HG03378 (cell line): ENCODE data around the gene A3GALT2.
"Not testable (repeated sequence)": the region's sequence is repeated elsewhere in the genome, so short reads cannot be mapped to it uniquely, and the experiment has no call there.

Source experiments
- ATAC-seq: cut with Tn5 transposase; IDR thresholded peaks from one replicate; pipeline ENCODE4 v1.9.1; 2021; ENCODE audit warnings: mild to moderate bottlenecking, moderate library complexity; ENCODE audit not compliant: unreplicated experiment

The A3GALT2 gene

DNA sequence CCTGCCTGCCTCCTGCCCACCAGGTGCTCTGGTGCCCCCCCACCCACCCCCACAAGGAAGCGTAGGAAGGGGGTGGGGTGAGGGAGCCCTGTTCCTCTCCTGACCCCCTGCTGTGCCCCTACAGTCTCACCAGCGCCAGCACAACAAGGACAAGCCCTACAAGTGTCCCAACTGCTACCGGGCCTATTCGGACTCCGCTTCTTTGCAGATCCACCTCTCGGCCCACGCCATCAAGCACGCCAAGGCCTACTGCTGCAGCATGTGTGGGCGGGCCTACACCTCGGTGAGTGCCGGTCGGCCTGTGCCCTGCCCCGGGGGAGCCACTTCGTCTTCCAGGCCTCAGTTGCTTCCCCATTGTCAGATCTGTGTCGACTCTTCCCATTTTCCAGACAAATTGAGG, 25.9 kb downstream of the A3GALT2 start:
- no peak for ATAC-seq

- ATAC-seq = no peak
Observed at GRCh38 chr1:33294071-33295010, 26.6 kb downstream of the A3GALT2 start.

GRCh38 chr1:33292726-33293340, 28.1 kb downstream of the A3GALT2 start:
- ATAC-seq = no peak

- ATAC-seq = not testable (repeated sequence)
Observed at GRCh38 chr1:33290615-33291014, 30.3 kb downstream of the A3GALT2 start.

DNA sequence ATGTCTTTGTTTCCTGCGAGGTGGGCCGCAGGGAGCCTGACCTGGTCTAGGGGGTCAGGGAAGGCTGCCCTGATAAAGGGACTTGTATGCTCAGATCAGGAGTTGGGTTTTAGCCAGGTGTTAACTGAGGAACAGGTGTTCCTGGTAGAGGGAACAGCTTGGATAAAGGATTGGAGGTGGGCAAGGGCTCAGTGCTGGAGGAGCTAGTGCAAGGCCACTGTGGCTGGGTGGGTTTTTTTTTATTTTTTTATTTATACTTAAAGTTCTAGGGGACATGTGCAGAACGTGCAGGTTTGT, 31.1 kb downstream of the A3GALT2 start:
- no peak for ATAC-seq

- no peak for ATAC-seq
Observed at GRCh38 chr1:33288976-33289857, 31.7 kb downstream of the A3GALT2 start.

DNA sequence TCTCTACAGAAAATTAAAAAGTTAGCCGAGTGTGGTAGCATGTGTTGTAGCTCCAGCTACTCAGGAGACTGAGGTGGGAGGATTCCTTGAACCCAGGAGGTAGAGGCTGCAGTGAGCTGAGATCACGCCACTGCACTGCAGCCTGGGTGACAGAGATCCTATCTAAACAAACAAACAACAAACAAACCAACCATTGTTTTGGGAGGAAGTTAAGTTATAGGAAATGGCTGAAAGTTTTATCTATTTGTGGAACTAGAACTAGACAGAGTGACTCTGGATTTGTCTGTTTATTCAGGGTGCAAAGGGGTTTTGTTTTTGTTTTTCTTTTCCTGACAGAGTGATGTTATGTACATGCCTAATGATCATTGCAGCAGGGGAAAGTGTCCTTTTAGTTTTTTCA, 33.6 kb downstream of the A3GALT2 start:
- ATAC-seq = no peak

- ATAC-seq = no peak
Observed at GRCh38 chr1:33286451-33287185, 34.3 kb downstream of the A3GALT2 start.

DNA sequence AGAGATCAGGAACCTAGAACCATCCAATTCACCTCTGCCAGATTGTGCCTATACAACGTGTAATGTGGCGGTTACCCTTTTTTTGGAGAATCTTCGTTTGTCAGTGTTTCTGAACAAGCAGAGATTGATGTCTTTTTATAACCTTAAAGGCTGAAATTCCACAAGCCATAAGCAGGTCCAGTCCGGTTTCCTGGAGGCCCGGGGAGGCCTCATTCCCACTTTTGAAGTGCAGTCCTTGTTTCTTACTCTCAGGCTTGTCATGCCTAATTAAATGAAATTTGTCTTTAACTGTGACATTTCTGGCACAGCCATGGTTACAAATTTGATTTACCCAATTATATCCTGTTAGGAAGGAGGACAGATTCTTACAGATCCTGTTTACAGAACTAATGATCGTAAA, 36.8 kb downstream of the A3GALT2 start:
- ATAC-seq = no peak

DNA sequence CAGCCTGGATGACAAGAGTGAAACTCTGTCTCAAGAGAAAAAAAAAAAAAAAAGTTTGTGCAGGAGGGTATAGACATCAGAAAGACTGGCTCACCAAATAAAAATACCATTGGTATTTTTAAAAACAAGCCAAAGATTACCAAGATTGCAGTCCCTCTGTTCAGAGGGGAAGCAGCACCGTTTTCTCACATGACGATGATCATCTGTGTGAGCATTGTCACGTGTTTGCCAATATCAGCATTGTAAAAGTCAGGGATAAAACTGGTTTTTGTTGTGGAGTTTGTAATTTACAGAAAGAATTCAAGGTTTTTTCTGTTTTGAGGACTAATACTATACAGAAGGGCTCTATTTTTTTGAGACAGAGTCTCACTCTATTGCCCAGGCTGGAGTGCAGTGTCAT, 38.1 kb downstream of the A3GALT2 start:
- ATAC-seq = no peak

- ATAC-seq = no peak
Observed at GRCh38 chr1:33281554-33282303, 39.2 kb downstream of the A3GALT2 start.

GRCh38 chr1:33280091-33280661, 40.7 kb downstream of the A3GALT2 start:
- no peak for ATAC-seq

- no peak for ATAC-seq
Observed at GRCh38 chr1:33277488-33278084, 43.3 kb downstream of the A3GALT2 start.

DNA sequence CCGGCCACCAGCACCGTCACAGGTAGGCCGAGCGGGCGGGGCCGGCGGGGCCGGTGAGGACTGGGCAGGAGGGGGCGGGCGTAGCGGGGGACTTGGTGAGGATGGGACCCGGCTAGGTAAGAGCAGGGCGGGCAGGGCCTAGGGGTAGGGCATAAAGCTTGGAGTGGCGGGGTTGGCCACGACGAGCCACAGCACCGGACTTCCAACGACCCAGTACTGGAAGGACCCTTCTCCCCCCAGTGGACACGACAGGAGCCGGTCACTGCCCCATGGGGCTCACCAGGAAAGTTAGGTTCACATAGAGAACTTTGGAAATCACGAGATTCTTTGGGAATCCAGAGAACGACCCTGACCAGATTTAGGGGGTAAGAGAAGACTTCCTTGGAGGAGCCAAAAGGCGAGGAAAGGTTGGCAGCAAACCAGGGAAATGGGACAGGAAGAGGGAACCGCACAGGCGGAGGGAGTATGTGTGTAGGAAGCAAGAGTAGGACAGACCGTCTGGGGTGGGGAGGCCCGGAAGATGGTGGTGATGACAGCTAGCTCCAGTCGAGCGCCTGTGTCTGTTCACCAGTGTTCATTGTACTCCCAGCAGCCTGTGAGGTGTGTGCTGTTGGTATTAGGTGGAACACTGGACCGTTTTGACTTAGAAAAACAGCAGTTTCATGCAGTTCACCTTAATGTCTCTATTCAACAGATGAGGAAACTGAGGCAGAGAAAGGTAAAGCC, 44.2 kb downstream of the A3GALT2 start:
- no peak for ATAC-seq

- ATAC-seq = no peak
Observed at GRCh38 chr1:33275706-33276572, 45.0 kb downstream of the A3GALT2 start.

DNA sequence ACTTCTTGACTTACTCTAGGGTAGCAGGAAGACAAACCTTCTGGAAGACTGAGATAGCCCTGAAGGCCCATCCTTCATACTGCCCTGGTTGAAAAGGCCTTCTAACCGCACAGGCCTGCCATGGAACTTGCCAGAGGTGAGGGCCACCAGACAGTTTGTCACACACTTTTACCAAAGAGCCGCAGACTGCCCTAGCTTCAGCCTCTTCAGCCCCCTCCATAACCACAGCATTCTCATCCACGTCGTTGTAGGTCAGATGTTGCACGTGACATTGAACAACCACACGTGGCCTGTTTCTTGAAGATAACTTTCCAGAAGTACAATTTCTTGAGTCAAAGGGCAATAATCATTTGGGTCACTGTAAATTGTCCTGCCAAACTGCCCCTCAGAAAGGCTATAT, 45.7 kb downstream of the A3GALT2 start:
- ATAC-seq = no peak

- no peak for ATAC-seq
Observed at GRCh38 chr1:33274446-33274845, 46.5 kb downstream of the A3GALT2 start.

- no peak for ATAC-seq
Observed at GRCh38 chr1:33273961-33274371, 46.9 kb downstream of the A3GALT2 start.
